GM21423 (cell line): ENCODE data around the gene ABL1.
"Not testable (repeated sequence)": the region's sequence is repeated elsewhere in the genome, so short reads cannot be mapped to it uniquely, and the experiment has no call there.

Experiments
- ATAC-seq: cut with Tn5 transposase; IDR thresholded peaks from one replicate; pipeline ENCODE4 v1.9.1; 2021; ENCODE audit warnings: mild to moderate bottlenecking, moderate library complexity; ENCODE audit not compliant: unreplicated experiment

The ABL1 gene

DNA sequence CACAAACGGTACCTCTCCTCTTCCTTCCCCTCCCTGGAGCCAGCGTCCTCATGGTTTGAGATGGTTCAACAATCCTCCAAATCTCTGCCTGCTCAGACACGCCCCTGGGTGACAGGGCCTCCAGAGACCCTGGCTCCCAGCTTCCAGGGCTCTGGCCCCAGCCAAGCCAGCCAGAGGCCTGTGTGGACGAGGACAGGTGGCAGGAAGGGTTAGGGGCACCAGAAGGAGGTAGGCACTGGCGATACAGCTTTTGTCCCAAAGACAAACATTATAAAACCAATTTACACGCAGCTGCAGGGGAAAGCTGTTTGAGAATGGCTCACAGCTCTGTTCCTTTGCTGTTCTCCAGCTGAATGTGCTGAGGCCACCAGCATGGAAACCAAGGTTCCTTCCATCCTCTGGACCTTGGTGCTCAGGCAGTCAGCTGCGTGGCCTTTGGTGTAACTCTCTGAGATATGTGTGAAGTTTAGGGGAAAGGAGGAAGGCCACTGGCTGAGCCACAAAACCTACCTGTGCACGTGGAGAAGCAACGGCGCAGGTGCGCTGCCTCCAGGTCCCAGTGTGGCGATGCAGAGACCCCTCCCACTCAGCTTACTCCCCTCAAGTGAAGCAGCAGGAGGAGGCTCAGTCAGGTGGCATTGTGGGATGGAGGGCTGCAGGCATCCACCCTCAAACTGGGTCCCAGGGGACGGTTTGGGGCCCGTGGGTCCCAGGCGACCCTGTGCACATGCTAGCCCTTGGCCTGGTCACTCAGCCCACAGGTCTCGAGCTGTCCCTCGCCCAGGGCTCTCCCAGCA lies 65.8 kb downstream of the ABL1 start:
- no peak for ATAC-seq

DNA sequence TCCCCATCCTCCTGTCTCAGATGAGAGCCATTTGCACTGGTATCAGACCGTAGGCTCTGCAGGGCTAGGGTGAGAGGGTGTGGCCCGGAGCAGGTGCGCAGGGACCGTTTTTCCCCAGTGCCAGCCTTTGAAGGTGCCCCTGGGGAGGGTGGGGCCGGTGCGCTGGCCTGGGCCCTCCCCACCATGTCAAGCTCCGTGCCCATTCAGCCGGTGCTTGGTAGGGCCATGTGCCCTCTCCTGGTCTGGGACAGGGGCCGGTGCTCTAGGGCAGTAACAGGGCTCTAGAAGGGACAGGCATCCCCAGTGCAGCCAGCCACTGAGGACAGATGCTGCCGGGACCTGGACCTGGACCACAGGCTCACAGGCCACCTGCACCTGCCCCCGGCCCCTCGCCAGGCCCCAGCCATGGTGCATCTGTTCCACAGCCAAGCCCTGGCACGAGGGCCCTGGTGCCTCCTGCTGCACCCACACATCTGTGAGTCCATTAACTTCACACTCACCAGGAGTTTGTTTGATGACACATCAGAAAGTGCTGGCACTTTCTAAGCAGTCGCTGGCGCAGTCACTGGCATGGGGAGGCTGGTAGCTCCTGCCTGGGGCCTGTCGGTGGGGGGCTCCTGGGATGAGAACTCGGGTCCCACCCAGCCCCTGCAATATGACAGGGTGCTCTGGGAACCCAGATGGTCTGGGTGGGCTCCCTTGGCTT lies 66.6 kb downstream of the ABL1 start:
- ATAC-seq: no peak

DNA sequence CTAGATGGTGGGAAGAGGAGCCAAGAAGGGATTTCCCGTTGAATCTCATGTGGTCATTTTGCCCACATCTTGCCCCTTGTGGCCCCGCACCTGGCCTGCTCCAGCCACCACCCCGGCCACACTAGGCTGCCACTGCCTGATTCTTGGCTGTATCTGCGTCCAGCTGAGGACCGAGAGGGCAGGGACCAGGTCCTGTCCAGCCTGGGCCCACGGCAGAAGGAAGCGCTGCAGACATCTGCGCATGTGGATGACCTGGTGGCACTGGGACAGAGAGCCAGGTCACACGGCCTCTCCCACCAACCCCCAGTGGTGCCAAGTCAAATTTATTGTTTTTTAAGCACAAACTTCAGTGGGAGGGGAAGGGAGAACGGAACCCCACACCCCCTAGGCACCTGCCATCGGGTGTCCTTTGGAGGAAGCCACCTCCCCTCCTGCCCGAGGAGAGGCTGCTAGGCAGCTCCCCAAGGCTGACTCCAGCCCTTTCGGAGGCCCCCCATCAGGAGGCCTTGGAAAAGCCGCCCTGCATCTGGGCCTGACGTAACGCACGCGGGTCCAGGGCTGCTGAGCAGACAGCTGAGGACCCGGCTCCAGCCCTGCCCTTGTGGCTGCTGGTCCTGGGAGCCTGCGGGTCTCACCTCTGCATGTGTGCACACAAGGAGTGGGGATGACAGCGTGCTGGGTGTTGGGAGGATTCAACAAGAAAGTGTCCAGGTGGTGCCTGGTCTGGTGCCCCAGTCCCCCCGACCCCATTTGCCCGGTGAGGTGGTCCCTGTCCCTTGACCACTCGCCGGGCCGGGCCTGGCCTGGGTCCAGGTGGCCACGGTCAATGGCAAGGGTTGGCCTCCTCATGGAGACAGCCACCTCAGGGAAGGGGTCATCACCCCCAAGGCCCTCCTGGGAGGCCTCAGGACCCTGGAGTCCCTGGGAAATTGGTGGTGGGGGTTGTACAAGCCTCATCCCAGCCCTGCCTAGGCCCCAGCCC lies 67.4 kb downstream of the ABL1 start:
- no peak for ATAC-seq

DNA sequence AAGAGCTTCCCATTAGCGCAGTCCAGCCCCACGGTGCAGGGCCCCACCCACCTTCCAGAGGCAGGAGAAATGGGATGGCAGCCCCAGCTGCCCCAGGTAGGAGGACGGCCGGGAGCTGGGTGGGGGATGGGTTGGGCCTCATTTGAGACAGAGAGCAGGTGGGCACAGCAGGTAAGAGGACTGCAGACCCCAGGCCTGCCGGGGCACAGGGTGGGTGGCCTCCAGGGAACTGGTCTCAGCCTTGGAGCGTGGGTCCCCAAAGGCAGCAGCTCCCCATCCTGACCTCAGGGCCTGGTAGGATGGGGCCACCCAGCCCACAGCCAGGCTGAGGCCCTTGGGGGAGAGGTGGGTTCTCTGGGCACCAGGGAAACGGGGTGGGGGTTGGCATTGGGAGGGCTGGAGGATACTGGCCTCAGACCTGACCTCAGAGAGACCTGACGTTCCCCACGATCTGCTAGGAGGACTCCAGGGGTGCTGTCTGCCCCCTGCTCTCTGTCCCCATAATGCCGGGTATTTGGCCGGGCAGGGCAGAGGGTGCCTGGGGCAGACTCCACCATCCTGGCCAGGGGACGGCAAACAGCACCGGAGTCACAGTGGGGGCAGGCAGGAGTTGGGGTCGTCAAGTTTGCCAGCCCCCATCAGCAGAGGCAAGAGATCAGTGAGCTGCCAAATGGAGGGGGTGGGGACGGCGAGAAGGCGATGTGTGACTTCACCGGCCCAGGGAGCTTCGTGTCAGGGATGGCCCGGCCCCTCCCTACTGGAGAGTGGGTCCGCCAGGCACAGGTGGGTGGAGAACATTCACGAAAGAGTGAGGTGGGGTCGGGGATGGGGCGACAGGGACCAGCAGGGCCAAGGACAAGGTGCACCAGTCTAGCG lies 68.4 kb downstream of the ABL1 start:
- ATAC-seq: no peak

DNA sequence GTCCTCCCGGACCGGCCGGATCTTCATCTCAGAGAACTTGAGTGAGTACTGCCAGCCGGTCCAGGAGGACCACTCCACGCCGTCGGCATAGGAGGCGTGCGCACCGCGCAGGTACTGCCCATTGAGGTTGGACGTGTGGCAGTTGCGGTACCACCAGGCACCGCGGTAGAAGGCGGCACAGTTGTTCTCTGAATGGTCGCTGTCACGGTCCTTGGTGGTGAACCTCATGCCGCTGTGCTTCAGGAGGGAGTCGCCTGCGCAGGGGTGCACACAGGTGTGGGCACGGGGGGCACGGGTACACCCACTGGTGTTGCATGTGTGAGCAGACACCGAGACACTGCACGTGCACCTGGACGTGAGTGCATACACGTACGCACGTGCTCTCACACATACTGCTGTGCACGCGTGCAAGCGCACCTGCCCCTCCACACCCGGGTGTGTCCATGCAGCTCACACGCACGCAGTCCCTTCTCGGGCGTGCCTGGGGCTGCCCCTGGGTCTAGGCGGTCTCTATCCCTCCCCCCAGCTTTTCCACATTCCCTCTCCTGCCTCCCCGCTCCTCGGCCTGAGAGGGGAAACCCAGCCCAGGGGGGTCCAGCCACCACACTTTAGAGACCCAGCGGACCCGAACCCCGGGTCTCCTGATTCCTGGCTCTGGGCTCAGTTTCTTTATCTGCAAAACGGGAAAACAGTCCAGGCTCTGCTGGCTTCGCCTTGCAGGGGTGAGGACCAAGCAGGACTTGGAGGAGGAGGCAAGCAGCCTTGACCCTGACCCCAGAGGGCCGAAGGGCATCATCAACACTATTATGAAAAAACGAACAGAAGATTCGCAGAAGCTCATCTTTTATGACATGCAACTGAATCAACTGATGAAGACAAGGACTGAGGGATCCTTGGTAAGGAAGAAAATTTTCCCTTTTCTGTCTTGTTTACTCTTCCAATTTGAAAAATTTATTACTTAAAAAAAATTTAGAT lies 69.3 kb downstream of the ABL1 start:
- no peak for ATAC-seq

DNA sequence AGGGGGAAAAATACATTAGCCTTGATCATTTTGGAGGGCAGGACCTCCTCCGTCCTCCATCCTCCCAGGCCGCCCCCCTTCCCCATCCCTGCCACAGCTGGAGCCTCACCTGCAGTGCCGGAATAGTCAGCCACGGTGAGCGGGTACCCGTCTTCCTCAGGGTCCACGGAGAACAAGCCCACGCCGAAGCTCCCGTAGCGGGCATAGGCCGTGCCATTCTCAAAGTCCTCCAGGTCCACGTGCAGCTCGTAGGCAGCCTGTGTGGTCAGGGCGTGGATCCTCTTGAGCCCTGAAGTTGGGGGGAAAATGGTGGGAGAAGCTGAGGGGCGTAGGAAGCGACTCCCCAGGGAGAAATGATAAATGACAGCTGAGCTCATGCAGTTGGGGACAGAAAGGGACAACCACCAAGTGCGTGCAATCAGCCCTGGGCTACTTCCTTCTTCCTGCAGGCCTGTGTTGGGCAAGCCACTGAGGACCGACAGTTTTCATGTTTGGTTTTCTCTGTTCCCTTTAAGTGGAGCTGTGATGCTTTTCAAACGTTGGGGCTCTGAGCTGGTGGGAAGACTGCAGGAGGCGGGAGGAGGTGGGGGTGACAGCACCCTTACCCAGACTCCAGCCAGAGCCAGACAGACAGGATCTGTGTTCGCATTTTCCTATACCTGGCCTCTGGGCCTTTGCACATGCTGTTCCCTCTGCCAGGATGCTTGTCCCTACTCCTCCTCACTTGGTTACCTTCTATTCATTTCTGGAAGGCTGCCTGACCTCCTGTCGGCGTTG lies 70.3 kb downstream of the ABL1 start:
- no peak for ATAC-seq

DNA sequence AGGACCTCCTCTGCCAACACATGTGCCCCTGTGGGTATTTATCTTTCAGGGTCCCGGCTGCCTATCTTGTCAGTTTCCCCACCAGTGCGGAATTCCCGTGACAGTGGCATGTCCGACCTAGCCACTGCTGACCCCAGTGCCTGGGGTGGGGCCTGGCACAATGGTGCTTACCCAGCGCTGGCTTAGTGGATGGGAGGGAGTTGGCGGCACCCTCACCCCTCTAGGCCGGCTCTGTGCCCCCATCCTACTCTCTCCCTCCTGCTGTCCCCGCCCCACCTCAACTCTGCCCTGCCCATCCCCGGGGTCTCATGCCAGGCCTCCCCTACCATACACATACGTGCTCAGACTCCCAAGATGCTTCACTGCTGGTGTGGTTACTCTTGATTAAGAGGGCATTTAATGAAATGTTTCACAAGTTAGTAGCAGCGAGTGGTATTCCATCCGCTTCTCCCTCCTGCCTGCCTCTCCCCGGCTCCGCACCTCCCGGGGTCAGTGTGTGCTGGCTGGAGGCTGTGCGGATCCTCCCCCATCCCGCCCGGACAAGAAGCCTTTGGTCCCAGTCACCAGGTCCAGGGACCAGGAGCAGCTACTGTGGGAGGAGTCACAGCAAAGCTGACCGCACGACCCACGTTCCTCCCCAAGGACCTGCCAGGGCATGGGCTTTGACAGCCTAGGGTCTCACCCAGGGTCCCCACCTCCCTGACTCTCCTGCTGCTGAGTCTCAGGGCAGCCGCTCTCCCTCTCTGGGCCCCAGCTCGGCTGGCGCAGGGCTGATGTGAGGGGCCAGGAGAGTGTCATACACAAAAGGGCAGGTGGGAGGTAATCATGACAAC lies 71.1 kb downstream of the ABL1 start:
- ATAC-seq: no peak

DNA sequence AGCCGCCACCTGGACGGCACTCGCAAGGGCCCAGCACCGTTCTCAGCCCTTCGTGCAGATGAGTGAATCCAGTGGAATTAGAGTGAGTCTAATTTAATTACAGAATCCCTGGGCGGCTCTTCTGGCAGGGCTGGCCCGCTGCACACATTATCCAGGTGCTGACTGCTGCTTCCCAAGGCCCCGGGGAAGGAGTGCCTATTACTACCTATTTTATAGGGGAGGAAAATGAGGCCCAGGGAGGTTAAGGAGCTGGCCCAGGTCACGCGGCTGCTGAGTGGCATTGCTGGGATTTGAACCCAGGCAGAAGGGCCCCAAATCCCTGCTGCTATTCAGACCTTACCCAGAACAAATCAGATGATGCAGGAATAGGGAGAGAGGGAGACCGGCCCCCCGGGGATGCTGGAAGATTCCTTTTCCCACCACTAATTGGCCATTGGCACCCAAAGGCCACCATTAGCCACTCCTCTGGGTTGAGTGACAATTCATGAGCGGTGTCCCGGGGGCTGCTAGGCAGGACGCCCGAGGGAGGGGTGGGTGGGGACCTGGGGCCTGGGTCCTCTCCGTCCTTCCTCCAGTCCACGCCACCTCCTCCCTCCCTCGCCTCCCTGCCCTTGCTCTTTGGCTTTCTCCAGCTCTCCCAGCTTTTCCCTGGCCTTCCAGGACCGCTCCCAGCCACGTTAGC lies 71.8 kb downstream of the ABL1 start:
- no peak for ATAC-seq

DNA sequence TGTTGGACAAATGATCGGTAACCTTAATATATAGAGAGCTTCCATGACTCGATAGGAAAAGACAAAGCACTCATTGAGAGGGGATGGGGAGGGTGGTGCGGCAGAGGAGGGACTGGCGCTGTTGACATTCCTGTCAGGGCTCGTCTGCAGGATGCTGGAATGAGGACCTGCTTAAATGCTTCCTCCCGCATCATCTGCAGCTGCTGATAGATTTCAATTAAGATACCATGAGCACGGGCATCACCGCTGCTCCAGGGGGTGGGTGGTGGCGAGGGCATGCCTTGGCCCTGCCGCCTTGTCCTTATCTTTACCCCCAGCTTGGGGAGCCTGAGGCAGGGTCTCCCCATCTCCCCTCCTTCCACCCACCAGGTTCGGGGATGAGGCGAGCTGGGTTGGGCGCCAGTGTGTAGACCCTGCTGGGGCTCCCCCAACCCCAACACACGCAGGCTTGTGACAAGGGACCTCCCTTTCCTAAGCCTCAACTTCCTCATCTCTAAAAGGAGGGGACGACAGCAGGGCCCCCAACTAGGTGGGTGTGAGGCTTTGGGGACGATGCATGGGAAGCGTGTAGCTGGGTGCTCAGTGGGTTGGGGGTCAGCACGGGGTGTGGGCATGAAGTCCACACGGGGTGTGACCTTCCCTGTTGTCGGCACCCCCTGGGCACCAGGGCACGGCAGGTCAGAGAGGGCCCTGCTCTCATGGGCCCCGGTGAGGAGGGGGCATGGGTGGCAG lies 73.3 kb downstream of the ABL1 start:
- no peak for ATAC-seq

DNA sequence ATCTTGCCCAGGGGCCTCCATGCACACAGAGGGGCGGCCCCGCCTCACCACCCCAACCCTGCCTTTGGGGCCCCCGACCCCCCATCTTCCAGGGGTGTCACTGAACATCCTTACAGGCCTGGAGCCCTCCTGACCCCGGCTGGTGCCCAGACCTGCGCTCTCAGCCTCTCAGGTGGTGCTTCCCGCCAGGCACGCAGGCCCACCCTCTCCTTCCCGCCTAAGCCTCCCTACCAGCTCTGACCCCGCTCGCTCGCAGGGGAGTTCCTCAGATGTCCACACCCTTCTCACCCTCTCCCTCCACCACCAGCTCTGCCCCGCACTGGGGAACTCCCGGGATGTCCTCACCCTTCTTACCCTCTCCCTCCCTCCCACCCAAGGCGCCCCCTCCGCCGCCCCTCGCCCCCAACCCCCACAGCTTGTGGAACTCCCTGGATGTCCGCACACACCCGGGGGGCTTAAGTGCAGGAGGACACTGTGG lies 73.9 kb downstream of the ABL1 start:
- ATAC-seq: no peak

DNA sequence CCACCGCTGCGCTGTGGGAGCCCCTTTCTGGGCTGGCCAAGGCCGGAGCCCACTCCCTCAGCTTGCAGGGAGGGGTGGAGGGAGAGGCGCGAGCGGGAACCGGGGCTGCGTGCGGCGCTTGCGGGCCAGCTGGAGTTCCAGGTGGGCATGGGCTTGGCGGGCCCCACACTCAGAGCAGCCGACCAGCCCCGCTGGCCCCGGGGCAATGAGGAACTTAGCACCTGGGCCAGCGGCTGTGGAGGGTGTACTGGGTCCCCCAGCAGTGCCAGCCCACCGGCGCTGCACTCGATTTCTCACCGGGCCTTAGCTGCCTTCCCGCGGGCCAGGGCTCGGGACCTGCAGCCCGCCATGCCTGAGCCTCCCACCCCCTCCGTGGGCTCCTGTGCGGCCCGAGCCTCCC lies 75.0 kb downstream of the ABL1 start:
- ATAC-seq: not testable (repeated sequence)

DNA sequence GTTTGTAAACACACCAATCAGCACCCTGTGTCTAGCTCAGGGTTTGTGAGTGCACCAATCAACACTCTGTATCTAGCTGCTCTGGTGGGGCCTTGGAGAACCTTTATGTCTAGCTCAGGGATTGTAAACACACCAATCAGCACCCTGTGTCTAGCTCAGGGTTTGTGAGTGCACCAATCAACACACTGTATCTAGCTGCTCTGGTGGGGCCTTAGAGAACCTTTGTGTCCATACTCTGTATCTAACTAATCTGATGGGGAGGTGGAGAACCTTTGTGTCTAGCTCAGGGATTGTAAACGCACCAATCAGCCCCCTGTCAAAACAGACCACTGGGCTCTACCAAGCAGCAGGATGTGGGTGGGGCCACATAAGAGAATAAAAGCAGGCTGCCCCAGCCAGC lies 75.6 kb downstream of the ABL1 start:
- not testable (repeated sequence) for ATAC-seq

DNA sequence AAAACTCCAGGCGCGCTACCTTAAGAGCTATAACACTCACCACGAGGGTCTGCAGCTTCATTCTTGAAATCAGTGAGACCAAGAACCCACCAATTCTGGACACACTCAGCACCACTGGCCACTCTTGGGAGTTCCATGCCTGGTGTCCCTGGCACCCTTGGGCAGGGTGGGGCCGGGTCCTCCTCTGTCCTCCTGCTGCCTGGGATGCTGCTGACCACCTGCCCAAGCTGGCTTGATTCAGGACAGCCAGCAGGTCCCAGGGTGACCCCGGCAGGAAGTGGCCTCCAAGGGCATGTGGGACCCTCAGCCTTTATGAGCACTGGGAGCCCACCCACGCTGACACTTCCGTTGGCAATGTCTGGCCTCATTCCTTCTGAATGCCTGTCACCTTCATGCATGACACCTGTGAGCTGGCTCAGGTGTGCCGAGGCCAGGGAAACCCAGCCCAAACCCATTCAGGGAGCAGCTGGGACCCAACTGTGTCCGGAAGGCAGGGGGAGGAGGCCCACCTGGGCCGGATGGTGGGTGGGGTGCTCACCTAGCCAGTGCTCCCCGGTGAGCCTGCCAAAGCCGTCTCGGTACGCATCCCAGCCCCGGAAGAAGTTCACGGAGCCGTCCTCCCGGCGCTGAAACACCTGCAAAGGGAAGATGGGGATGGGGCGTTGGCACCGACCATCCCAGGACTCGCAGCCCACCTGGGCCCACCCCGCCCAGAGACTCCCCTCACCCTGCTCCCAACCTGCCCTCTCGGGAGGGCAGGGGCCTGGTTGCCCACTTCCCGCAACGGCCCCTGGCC lies 76.4 kb downstream of the ABL1 start:
- no peak for ATAC-seq

DNA sequence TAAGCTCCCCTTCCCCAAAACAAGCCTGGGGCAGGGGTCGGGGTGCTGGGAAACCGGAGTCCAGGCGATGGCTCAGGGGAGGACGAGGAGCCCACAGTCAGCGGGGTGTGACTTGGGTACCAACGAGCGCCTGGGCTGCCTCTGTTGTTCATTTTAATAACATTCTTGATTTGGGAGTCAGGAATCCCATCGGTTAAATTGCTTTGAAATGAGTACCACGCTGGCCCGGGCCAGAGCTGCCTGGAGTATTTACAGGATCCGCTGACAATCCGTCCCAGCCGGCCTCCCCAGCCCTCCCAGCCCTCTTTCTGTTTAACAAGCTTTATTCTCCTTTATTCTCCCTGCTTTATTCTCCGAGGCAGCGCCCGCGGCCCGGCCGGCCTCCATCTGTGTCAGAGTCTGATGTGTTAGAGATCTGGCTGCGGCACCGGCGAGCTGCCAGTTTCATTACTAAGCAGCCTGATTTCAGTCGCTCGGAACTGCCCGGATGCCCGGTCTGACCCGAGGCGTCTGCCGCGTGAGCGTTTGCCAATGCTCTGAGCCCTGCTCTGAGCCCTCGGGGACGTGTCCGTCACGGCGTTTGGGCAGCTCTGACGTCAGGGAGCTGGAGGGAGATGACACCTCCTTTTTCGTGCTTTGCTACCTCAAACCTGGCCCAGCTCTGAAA lies 78.0 kb downstream of the ABL1 start:
- ATAC-seq: no peak
